GM23338 (cell line): ENCODE measurements around the gene VSTM2A. TPM values are rescaled to one million over a fixed set of nuclear protein-coding genes. Genes with fewer than 3 reads are reported as not detected.

ENCODE experiments used
- ATAC-seq: fragments of 200-7000 bp; cut with Tn5 transposase; 3 replicates; pipeline ENCODE4 v1.9.1; 2020
- DNase-seq: peaks from one replicate; pipeline ENCODE4 v3.0.0-alpha.2; 2015; ENCODE audit warnings: low spot score
- H2AFZ ChIP-seq: fragments of 200-600 bp; sonication (generic); 2 replicates; pipeline ENCODE4 v1.8.0; 2016; ENCODE audit warnings: antibody characterized with exemption, mild to moderate bottlenecking, moderate library complexity
- H3F3A ChIP-seq: fragments of 200-600 bp; sonication (generic); replicated peaks from 2 replicates; pipeline ENCODE4 v1.8.0; 2017; ENCODE audit warnings: antibody characterized with exemption, mixed run types, low read depth
- H3K27ac ChIP-seq: fragments of 200-600 bp; sonication (generic); 2 replicates; pipeline ENCODE4 v1.6.1; 2016; ENCODE audit warnings: low read depth
- H3K27me3 ChIP-seq: fragments of 200-600 bp; sonication (generic); 2 replicates; pipeline ENCODE4 v1.8.0; 2016; ENCODE audit warnings: mild to moderate bottlenecking, mixed run types, moderate library complexity; ENCODE audit not compliant: insufficient read depth
- H3K36me3 ChIP-seq: fragments of 200-600 bp; sonication (generic); 2 replicates; pipeline ENCODE4 v1.8.0; 2016; ENCODE audit warnings: mild to moderate bottlenecking; ENCODE audit not compliant: insufficient read depth
- H3K4me1 ChIP-seq: fragments of 200-600 bp; sonication (generic); 2 replicates; pipeline ENCODE4 v1.8.0; 2016; ENCODE audit warnings: mild to moderate bottlenecking, moderate library complexity; ENCODE audit not compliant: insufficient read depth
- H3K4me2 ChIP-seq: fragments of 200-600 bp; sonication (generic); 2 replicates; pipeline ENCODE4 v1.7.1; 2017; ENCODE audit warnings: mixed run types
- H3K4me3 ChIP-seq: fragments of 200-600 bp; sonication (generic); 2 replicates; pipeline ENCODE4 v1.6.1; 2016; ENCODE audit warnings: mixed run types
- H3K79me2 ChIP-seq: fragments of 200-600 bp; sonication (generic); replicated peaks from 2 replicates; pipeline ENCODE4 v1.8.0; 2017; ENCODE audit warnings: mild to moderate bottlenecking; ENCODE audit not compliant: insufficient read depth
- H3K9me2 ChIP-seq: fragments of 200-600 bp; sonication (generic); 2 replicates; pipeline ENCODE4 v1.8.0; 2017; ENCODE audit not compliant: insufficient read depth
- H4K20me1 ChIP-seq: fragments of 200-600 bp; sonication (generic); replicated peaks from 2 replicates; pipeline ENCODE4 v1.8.0; 2017; ENCODE audit warnings: mild to moderate bottlenecking; ENCODE audit not compliant: insufficient read depth
- H3K27ac Mint-ChIP-seq: 2 replicates; pipeline ENCODE4 v1.8.0; 2020; ENCODE audit warnings: inconsistent platforms, mild to moderate bottlenecking, moderate library complexity, mixed read lengths
- H3K27me3 Mint-ChIP-seq: 3 replicates; pipeline ENCODE4 v1.8.0; 2022; ENCODE audit warnings: low read depth, mild to moderate bottlenecking, moderate library complexity, mixed read lengths, inconsistent platforms; ENCODE audit not compliant: insufficient read depth, poor library complexity
- H3K36me3 Mint-ChIP-seq: 3 replicates; pipeline ENCODE4 v1.8.0; 2021; ENCODE audit warnings: low read depth, mild to moderate bottlenecking, inconsistent platforms, moderate library complexity, mixed read lengths
- H3K4me1 Mint-ChIP-seq: 3 replicates; pipeline ENCODE4 v1.8.0; 2020; ENCODE audit warnings: mild to moderate bottlenecking, inconsistent platforms, mixed read lengths
- H3K4me3 Mint-ChIP-seq: 3 replicates; pipeline ENCODE4 v1.8.0; 2021; ENCODE audit warnings: moderate library complexity, mild to moderate bottlenecking, inconsistent platforms, mixed read lengths
- H3K9me3 Mint-ChIP-seq: 3 replicates; pipeline ENCODE4 v1.8.0; 2020; ENCODE audit warnings: moderate library complexity, mild to moderate bottlenecking, inconsistent platforms, mixed read lengths
- CREB1 ChIP-seq: fragments of 250-450 bp; sonication (Bioruptor Pico); IDR thresholded peaks from 2 replicates; pipeline ENCODE4 v1.5.0; 2020; ENCODE audit warnings: low read depth, mild to moderate bottlenecking, moderate library complexity
- CTCF ChIP-seq, 2 experiments: fragments of 200-600 bp in 1 of 2; sonication (generic) in 1 of 2; conservative IDR thresholded peaks; 2 replicates each; pipeline versions ENCODE4 v1.5.1 to v1.6.1; 2016 to 2017; ENCODE audit warnings: antibody characterized with exemption in 2 of 2, low read depth in 2 of 2, mild to moderate bottlenecking in 2 of 2, moderate library complexity in 1 of 2
- ETS1 ChIP-seq: IDR thresholded peaks from 2 replicates; pipeline ENCODE4 v1.6.1; 2016; ENCODE audit warnings: antibody characterized with exemption
- EZH2 ChIP-seq: fragments of 200-600 bp; sonication (generic); IDR thresholded peaks from one replicate; pipeline ENCODE4 v1.8.0; 2017; ENCODE audit warnings: antibody characterized with exemption, mild to moderate bottlenecking, low read depth; ENCODE audit not compliant: unreplicated experiment
- EZH2phosphoT487 ChIP-seq: fragments of 200-600 bp; sonication (generic); IDR thresholded peaks from one replicate; pipeline ENCODE4 v1.8.1; 2018; ENCODE audit warnings: antibody characterized with exemption; ENCODE audit not compliant: unreplicated experiment
- JUNB ChIP-seq: IDR thresholded peaks from one replicate; pipeline ENCODE4 v1.6.1; 2016; ENCODE audit warnings: antibody characterized with exemption; ENCODE audit not compliant: unreplicated experiment
- NANOG ChIP-seq: IDR thresholded peaks from 2 replicates; pipeline ENCODE4 v1.6.1; 2016; ENCODE audit warnings: antibody characterized with exemption, borderline replicate concordance
- POLR2AphosphoS5 ChIP-seq: IDR thresholded peaks from 2 replicates; pipeline ENCODE4 v1.6.1; 2016; ENCODE audit warnings: antibody characterized with exemption, low read depth
- REST ChIP-seq: IDR thresholded peaks from one replicate; pipeline ENCODE4 v1.6.1; 2018; ENCODE audit warnings: antibody characterized with exemption; ENCODE audit not compliant: unreplicated experiment
- STAT1 ChIP-seq: IDR thresholded peaks from one replicate; pipeline ENCODE4 v1.6.1; 2016; ENCODE audit warnings: antibody characterized with exemption; ENCODE audit not compliant: unreplicated experiment
- ZNF114 ChIP-seq: fragments of 250-450 bp; sonication (Bioruptor Pico); IDR thresholded peaks from 2 replicates; pipeline ENCODE4 v1.5.0; 2020; ENCODE audit warnings: mild to moderate bottlenecking, moderate library complexity
- ZNF331 ChIP-seq: fragments of 250-450 bp; sonication (Bioruptor Pico); IDR thresholded peaks from 2 replicates; pipeline ENCODE4 v1.5.0; 2020; ENCODE audit warnings: low read depth, mild to moderate bottlenecking, moderate library complexity
- ZNF462 ChIP-seq: fragments of 250-450 bp; sonication (Bioruptor Pico); IDR thresholded peaks from 2 replicates; pipeline ENCODE4 v1.5.0; 2020; ENCODE audit warnings: mild to moderate bottlenecking, moderate library complexity
- polyA plus RNA-seq: library from polyadenylated mRNA; unstranded; fragments of >200 nt; fragmentation: Nextera tagmentation; extraction: Ambion mirVana; gene quantifications from 2 replicates; pipeline ENCODE4 v1.2.1, GENCODE V29; 2016
- total RNA-seq: library from RNA; depleted of rRNA; stranded (reverse); fragments of >200 nt; shearing (Covaris generic); gene quantifications from 2 replicates; pipeline ENCODE4 v1.2.3, GENCODE V29; 2014

The VSTM2A gene
- total and polyA plus RNA-seq, 2 experiments from 2014 or later = 0.73 to 0.79 TPM

- peaks cover 8% of the 10 kb centered on the region; the same call in 1 of the 2 replicates for H3K4me1 ChIP-seq
- H4K20me1 ChIP-seq = no peaks in the 10 kb centered on the region
- H3K79me2 ChIP-seq = no peaks in the 10 kb centered on the region
- Mint-ChIP-seq H3K27ac (no peak overlapping the region), H3K9me3 (no peaks in the 10 kb centered on the region), H3K36me3 (no peaks in the 10 kb centered on the region; the same call in 2 of the 3 replicates), H3K4me1 (peaks cover 9% of the 10 kb centered on the region; the same call in 2 of the 3 replicates), H3K4me3 (no peak overlapping the region), H3K27me3 (peaks cover 8% of the 10 kb centered on the region)
- H3K36me3 ChIP-seq = no peaks in the 10 kb centered on the region
- H3F3A ChIP-seq = no peaks in the 10 kb centered on the region
- TF ChIP-seq EZH2 (no peak), ZNF462 (no peak), ZNF331 (CRISPR knock-in tag) (no peak), JUNB (no peak), POLR2AphosphoS5 (no peak), REST (no peak), CREB1 (CRISPR knock-in tag) (no peak), ZNF114 (CRISPR knock-in tag) (no peak), EZH2phosphoT487 (no peak), CTCF (conservative IDR thresholded peaks at IDR 0.05; ENCODE audit: low read depth in 2 of 2) (no peak), STAT1 (no peak), ETS1 (no peak), NANOG (no peak)
- no peak overlapping the region for H3K27ac ChIP-seq
- no peak overlapping the region for H3K4me3 ChIP-seq
- no peaks in the 10 kb centered on the region for H3K9me2 ChIP-seq
- ATAC-seq = no peak
- no peak overlapping the region for H2AFZ ChIP-seq
- peaks cover 26% of the 10 kb centered on the region for H3K27me3 ChIP-seq
- DNase-seq = no peak
- H3K4me2 ChIP-seq = no peak overlapping the region
These were observed 8.3 kb downstream of the VSTM2A start for GRCh38 chr7:54550471-54550870.
